GM18858 (cell line): Measurements from ENCODE around the gene TFF1.
A peak's percentile ranks its signal among the peaks of the same experiment; 100 is the strongest.
"Not testable (repeated sequence)": the region's sequence is repeated elsewhere in the genome, so short reads cannot be mapped to it uniquely, and the experiment has no call there.

Experiments
- ATAC-seq: cut with Tn5 transposase; IDR thresholded peaks from one replicate; pipeline ENCODE4 v1.9.1; 2021; ENCODE audit not compliant: unreplicated experiment

Gene TFF1

GRCh38 chr21:42366292-42367010 is at the start of gene TFF1:
Gene TFF1 (minus strand): TSS chr21:42366535. CDS start chr21:42366495, 40 bp downstream.
- ATAC-seq, result no peak

GRCh38 chr21:42414928-42415769 is 48.8 kb upstream of the TFF1 start:
- peak; percentile 51 for ATAC-seq

GRCh38 chr21:42414553-42414927 is 48.2 kb upstream of the TFF1 start:
- ATAC-seq, result no peak

- no peak for ATAC-seq
Measured at GRCh38 chr21:42414066-42414465, 47.7 kb upstream of the TFF1 start.

GRCh38 chr21:42413500-42413899 is 47.2 kb upstream of the TFF1 start:
- ATAC-seq, result no peak

GRCh38 chr21:42413093-42413492 is 46.8 kb upstream of the TFF1 start:
- no peak for ATAC-seq

- ATAC-seq, result no peak
Measured at GRCh38 chr21:42412636-42412933, 46.2 kb upstream of the TFF1 start.

- no peak for ATAC-seq
Measured at GRCh38 chr21:42411891-42412635, 45.7 kb upstream of the TFF1 start.

- ATAC-seq, result no peak
Measured at GRCh38 chr21:42411197-42411869, 45.0 kb upstream of the TFF1 start.

GRCh38 chr21:42409366-42409765 is 43.0 kb upstream of the TFF1 start:
- no peak for ATAC-seq

- not testable (repeated sequence) for ATAC-seq
Measured at GRCh38 chr21:42408718-42409117, 42.4 kb upstream of the TFF1 start.

GRCh38 chr21:42407476-42407875 is 41.1 kb upstream of the TFF1 start:
- no peak for ATAC-seq

- no peak for ATAC-seq
Measured at GRCh38 chr21:42406866-42407265, 40.5 kb upstream of the TFF1 start.

GRCh38 chr21:42406201-42406621 is 39.9 kb upstream of the TFF1 start:
- ATAC-seq, result no peak

- ATAC-seq, result no peak
Measured at GRCh38 chr21:42405064-42406013, 39.0 kb upstream of the TFF1 start.

- no peak for ATAC-seq
Measured at GRCh38 chr21:42404539-42404938, 38.2 kb upstream of the TFF1 start.

GRCh38 chr21:42403611-42404231 is 37.4 kb upstream of the TFF1 start, which contains the start of gene UBASH3A:
Gene UBASH3A (plus strand): TSS chr21:42403902. CDS start chr21:42403946, 44 bp downstream.
- no peak for ATAC-seq

- ATAC-seq, result no peak
Measured at GRCh38 chr21:42401820-42402251, 35.5 kb upstream of the TFF1 start.

- no peak for ATAC-seq
Measured at GRCh38 chr21:42401154-42401553, 34.8 kb upstream of the TFF1 start.
